ENCODE measurements around the gene BCAS4.

- no peak for TF ChIP-seq NFIC (IDR thresholded peaks at IDR 0.05)
- no peak for TF ChIP-seq FOXM1 (IDR thresholded peaks at IDR 0.05; ENCODE audit: borderline replicate concordance, low read depth)
- TF ChIP-seq CREB1 (IDR thresholded peaks at IDR 0.05; ENCODE audit: low read depth), result no peak
- no peak for TF ChIP-seq RAD21 (IDR thresholded peaks at IDR 0.05; ENCODE audit: low read depth)
- no peak for TF ChIP-seq TAF1 (IDR thresholded peaks at IDR 0.05; ENCODE audit: low read depth)
- TF ChIP-seq, protein P1, sequence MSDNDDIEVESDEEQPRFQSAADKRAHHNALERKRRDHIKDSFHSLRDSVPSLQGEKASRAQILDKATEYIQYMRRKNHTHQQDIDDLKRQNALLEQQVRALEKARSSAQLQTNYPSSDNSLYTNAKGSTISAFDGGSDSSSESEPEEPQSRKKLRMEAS (IDR thresholded peaks at IDR 0.05), result no peak
- TF ChIP-seq REST (IDR thresholded peaks at IDR 0.05; ENCODE audit: low read depth), result no peak
- no peak for TF ChIP-seq EGR1 (IDR thresholded peaks at IDR 0.05)
- TF ChIP-seq EP300 (IDR thresholded peaks at IDR 0.05; ENCODE audit: borderline replicate concordance), result no peak
- TF ChIP-seq ZBTB7A (IDR thresholded peaks at IDR 0.05; ENCODE audit: low read depth), result no peak
- TF ChIP-seq CEBPB (IDR thresholded peaks at IDR 0.05), result no peak
- no peak for TF ChIP-seq YY1 (IDR thresholded peaks at IDR 0.05; ENCODE audit: low read depth)
- no peak for TF ChIP-seq USF1 (IDR thresholded peaks at IDR 0.05)
- no peak for TF ChIP-seq TCF12 (IDR thresholded peaks at IDR 0.05; ENCODE audit: low read depth)
Observed at GRCh38 chr20:50810063-50810462, 15.2 kb downstream of the BCAS4 start.

All from Ishikawa (cell line).